COLO668 (cell line): ENCODE data around the gene SNED1.

ENCODE experiments used
- DNase-seq: peaks from one replicate; lab custom pipeline; 2025; ENCODE audit not compliant: unreplicated experiment; lab: John Stamatoyannopoulos, UW

SNED1 gene

GRCh38 chr2:241142063-241142462, 143.6 kb downstream of the SNED1 start:
- no peak for DNase-seq

GRCh38 chr2:241142593-241142992, 144.2 kb downstream of the SNED1 start:
- no peak for DNase-seq
